UCSD-AML1 (cell line): ENCODE data around the gene CCDC15.

Experiments used
- DNase-seq: peaks from one replicate; lab custom pipeline; 2025; ENCODE audit not compliant: unreplicated experiment; lab: John Stamatoyannopoulos, UW

The CCDC15 gene

GRCh38 chr11:124953753-124954589 lies at the start of gene CCDC15:
Gene CCDC15, plus strand, starts transcription at chr11:124954202. Its CDS starts 531 bp downstream, at chr11:124954733.
- DNase-seq, result peak; percentile 96

- no peak for DNase-seq
Measured at GRCh38 chr11:124915541-124916369, 38.2 kb upstream of the CCDC15 start.

DNA sequence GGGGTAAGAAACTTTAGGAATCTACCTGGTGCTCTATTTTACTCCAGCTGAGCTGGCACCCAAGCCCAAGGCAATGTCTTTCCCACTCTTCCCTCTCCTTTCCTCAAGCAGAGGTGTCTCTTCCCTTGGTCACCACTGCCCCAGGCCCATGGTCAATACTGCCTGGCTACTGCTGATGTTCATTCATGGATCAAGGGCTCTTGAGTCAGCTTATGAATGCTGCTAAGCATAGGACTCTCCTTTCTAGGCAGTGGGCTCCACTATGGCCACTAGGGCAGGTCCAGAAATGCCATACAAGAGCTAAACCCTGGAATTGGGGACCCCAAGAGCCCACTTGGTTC lies 37.7 kb upstream of the CCDC15 start:
- no peak for DNase-seq

- no peak for DNase-seq
Measured at GRCh38 chr11:124917115-124917637, 36.8 kb upstream of the CCDC15 start.

DNA sequence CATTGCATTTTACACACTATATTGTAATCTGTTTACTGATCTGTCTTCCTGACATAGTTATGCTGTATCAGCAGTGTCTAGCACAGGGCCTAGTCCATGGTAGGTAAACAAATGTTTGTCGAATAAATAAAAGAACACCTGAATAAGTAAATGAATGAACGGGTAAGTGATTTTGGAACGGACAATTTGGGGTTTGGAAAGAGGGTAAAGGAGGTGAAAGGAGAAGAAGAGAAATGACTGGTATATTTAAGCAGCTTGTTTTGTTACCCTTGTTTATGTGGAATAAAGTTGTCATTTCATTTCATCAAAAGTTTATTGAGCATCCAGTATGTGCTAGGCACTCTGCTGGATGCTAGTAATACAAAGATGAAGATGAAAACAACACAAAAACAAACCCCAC lies 35.1 kb upstream of the CCDC15 start, which contains the start of gene HEPN1:
HEPN1 (plus strand) TSS at position 301 of the 400 bp plus-strand sequence.
- DNase-seq, result no peak

GRCh38 chr11:124919898-124920297 lies 34.1 kb upstream of the CCDC15 start:
- no peak for DNase-seq

DNA sequence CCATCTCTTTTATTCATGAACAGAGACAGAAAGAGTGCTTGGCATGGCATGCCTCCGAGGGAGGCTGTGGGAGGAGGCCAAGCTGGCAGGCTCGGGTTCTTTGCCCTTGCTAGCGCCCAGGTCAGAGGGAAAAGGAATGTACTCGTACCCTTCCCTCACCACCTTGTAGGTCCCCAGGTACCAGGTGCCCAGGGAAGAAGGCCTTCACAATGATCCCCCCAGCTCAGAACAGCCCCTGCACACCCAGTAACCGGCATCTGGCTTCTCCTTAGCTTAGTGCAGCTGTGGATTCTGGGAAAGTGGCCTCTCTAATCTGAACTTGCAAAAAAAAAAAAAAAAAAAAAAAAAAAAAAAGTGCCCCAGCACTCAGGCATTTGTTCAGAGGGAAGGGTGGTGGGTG lies 33.6 kb upstream of the CCDC15 start:
- no peak for DNase-seq

DNA sequence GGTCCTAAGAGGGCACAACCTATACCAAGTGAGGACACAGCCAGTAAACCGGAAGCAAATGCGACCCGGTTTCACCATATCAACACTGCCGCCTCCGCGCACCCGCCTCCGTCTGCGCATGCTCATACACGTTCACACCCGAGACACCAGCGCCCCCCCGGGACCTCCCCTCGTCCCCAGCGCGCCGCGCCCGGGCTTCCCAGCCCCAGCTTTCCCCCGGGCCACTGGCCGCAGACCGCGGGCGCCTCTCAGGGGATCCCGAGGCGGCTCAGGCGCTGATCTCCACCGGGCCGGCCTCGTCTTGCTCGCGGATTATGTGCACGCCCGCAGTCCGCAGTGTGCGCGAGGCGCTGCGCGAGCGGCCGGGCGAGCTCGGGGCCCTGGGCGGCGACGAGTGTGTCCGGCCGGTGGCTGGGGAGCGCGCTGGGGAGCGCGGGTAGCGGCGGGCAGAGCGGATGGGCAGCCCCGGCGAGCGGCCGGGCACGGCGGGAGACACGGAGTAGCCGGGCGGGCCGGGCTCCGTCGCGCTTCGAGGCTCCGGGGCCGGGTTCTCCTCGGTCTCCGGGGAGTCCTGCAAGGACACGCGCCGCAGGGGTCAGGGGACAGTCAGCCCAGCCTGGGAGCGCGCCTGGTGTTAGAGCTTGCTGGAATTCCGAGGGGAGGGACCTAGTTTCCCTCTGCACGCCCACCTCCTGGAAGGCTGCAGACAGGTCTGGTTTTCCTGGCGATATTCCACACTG lies 33.0 kb upstream of the CCDC15 start:
- DNase-seq, result no peak

- no peak for DNase-seq
Measured at GRCh38 chr11:124922831-124923230, 31.2 kb upstream of the CCDC15 start.

GRCh38 chr11:124923296-124923695 lies 30.7 kb upstream of the CCDC15 start:
- DNase-seq, result no peak

GRCh38 chr11:124928942-124929665 lies 24.9 kb upstream of the CCDC15 start:
- DNase-seq, result no peak

- DNase-seq, result no peak
Measured at GRCh38 chr11:124930799-124931198, 23.2 kb upstream of the CCDC15 start.

DNA sequence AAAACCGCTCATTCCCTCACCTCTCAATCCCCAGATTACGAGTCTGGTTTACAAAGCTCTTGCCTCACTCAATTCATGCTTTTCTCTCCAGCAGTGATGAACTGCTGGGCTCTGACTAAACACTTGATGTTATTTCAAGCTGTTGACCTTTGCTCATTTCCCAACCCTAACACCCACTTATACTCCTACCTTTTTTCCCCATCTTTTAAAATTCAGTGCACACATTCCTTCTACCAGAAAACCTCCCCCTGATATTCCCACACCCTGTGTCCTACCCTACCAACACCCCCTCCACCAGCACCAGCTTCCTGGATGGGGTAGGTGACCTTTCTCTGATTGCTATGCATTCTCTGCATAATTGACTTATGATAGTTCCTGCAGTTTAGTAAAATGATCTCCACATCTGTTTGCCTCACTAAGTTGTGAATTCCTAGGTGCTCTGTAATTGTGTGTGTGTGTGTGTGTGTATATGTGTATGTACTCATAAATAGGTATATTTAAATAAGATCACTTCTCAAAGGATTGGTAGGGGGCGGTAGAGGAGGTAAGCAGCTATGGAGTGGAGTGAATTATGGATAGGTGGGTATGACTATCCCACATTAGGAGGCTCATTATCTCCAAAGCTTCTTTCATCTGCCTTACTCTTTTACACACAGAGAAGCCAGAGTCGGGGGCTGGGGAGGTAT lies 19.0 kb upstream of the CCDC15 start:
- DNase-seq, result no peak

DNA sequence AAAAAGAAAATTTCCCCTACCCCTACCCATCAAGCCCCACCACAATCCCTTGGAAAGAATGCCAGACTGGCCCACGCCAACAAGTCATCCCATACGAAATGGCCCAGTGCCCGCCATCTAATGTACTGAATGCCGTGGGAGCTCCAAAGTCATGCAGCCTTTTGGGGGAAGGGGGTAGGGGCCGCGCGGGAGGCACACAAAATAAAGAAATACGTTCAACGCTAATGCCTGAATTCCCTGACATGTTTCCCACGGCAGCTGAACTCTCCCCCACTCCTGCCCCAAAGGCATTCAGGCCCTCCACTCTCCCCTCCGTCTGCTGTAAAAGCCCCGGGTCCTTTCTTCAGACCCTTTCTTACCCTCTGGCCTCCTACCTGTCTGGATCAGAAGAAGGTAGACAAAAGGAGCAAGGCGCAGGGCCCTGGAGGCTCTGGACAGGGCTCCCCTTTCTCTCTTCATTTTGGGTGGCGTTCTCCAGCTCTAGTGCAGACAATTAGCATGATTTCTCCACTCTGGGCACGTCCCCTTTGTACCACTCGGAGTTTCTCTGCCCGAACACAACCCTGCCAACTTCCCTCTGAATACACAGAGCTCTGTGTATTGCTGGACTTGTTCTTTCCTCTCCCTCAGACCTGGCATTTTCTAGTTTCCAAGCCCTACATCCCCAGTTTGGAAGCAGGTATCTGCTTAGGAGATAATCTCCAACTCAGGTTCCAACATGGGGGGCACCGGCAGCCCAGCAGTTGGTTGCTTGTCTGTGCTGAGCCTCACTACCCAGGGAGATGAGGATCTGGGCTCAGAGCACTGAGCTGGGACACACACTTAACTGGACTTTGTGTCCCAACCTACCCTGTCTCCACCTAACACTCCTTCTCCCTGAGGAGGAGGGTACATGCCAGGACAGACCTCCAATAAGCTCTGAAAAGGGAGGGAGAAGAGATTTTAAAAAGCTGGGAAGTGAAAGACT lies 18.2 kb upstream of the CCDC15 start, which contains the start of gene HEPACAM:
HEPACAM (minus strand) TSS at position 500 of the 967 bp plus-strand sequence; CDS start at position 459, 41 bp downstream.
- no peak for DNase-seq

- DNase-seq, result no peak
Measured at GRCh38 chr11:124937336-124937935, 16.6 kb upstream of the CCDC15 start.

DNA sequence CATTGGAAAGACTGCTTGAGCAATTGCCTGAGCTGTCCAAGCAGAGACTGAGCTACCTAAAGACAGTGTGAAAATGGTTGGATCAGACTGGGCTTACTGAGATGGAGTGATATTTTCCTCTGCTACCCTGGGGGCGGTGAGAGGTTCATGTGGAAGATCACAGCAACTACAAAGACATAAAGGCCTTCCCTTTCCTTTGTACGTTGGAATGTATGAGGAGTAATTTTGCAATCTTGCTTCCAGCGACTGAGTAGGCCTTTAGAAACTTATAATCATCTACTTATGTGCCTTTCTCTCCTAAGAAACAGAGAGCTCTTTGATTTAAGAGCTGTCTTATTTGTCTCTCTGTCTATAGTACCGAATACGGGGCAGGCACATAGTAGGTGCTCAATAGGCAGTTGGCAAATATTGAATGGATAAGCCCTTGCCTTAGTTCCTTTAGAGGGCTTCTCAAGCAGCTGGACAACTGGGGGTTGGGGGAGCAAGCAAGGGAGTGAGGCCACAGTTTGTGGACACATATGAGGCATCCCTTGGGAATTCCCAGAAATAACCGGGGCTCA lies 15.7 kb upstream of the CCDC15 start:
- no peak for DNase-seq

DNA sequence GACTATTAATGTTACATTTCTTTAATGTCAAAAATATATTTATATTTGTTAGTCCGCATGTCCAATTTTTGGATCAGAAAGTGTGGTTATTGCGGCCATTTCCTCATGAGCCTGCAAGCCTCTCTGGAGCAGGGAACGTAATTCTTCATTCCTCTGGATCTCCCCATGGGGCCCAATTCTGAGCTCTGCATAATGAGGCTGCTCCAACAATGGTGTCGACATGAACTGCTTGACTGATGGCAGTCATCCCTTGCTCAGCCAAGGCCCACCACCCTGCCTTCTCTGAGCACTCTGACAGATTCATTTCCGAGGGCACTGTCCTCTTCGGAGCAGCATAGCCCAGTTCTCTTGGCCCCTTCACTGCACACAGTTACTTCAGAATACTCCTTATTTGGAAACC lies 15.0 kb upstream of the CCDC15 start:
- no peak for DNase-seq

DNA sequence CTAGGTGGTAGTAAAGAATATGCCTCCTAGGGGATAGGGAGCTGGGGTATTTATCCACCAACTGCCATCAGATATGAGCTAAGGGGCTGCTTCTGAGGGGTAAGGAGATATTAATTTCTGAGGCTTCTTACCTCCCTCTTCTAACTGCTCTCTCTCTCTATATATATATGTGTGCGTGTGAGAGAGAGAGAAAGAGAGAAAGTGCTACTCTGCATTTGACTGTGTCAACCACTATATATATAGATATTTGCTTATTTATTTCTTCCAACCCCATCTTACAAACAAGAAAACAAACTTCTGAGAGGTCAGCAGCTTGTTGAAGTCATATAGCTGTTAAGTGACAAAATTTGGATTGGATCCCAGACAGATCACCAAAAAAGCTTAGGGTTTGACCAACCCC lies 12.3 kb upstream of the CCDC15 start:
- DNase-seq, result no peak
